ENCODE measurements around the gene TMEM126B. TPM values are rescaled to one million over a fixed set of nuclear protein-coding genes. Genes with fewer than 3 reads are reported as not detected.
"Not testable (repeated sequence)": the region's sequence is repeated elsewhere in the genome, so short reads cannot be mapped to it uniquely, and the experiment has no call there.

The TMEM126B gene
- total and polyA plus RNA-seq, 5 experiments from 2014 or later, result 47.2 to 64.3 (median 51.1) TPM

DNA sequence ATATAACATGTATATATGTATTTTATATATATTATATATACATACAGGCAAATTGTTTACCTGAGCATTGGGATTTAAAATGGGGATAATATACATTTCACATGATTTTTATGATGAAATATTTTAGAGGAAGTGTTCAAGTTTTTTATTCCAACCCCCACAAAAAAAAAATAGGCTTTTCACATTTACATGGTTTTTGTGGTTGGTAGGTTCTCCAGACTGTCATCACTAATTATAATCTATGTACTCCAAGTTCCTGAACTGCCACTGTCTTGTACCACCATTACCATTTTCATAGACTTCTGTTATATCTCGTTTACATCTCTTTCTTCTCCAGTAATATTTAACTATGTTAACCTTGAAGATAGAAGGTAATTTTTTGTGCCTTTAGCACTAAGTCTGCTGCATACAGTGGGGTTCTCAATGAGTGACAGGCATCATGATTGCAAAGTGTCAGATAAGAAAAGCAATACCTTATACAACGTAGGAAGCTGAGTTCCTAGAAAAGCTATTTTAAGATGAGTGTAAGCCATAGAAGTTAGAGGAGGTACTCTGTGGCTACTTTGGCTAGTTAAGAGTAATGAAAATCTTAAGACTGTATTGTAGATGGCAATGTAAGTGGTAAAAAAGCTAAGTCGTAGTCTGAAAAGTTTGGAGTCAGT, 24.5 kb downstream of the TMEM126B start:
- H3K4me1 Mint-ChIP-seq, result peaks cover 13 to 52% (median 40%) of the 10 kb centered on the region in 4 donors
- no peak for DNase-seq
- no peak for ATAC-seq
- peaks cover 0 to 55% (median 3%) of the 10 kb centered on the region in 3 donors for H3K36me3 Mint-ChIP-seq
- no peaks in the 10 kb centered on the region for H3K27me3 Mint-ChIP-seq
- peak overlapping the region in 5 of 10 donors; percentile 1 to 66 (median 28) for H3K27ac Mint-ChIP-seq
- no peaks in the 10 kb centered on the region for H3K9me3 Mint-ChIP-seq
- POLR2A ChIA-PET, result interaction anchor here (2.1 kb wide), 1 partner anchor 11 kb away, joined by 9 read pairs; no protein-coding TSS in a partner anchor
- no peak overlapping the region for H3K4me3 Mint-ChIP-seq

DNA sequence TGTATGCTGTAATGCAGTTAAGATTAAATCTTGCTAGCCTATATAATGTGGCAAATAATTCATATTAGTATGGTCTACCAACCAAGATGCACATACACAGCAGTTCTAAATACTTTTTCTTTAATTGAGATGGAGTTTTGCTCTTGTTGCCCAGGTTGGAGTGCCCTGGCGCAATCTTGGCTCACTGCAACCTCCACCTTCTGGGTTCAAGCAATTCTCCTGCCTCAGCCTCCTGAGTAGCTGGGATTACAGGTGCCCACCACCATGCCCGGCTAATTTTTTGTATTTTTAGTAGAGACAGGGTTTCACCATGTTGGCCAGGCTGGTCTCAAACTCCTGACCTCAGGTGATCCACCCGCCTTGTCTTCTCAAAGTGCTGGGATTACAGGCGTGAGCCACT, 25.9 kb downstream of the TMEM126B start:
- H3K27me3 Mint-ChIP-seq, DNase-seq, ATAC-seq, H3K9me3 Mint-ChIP-seq, H3K4me3 Mint-ChIP-seq, H3K27ac Mint-ChIP-seq: not testable (repeated sequence)
- POLR2A ChIA-PET, result interaction anchor here (2.1 kb wide), 1 partner anchor 10 kb away, joined by 9 read pairs; no protein-coding TSS in a partner anchor
- Mint-ChIP-seq H3K4me1 (peaks cover 13 to 41% (median 38%) of the 10 kb centered on the region in 4 donors), H3K36me3 (peaks cover 0 to 69% (median 3%) of the 10 kb centered on the region in 3 donors)

DNA sequence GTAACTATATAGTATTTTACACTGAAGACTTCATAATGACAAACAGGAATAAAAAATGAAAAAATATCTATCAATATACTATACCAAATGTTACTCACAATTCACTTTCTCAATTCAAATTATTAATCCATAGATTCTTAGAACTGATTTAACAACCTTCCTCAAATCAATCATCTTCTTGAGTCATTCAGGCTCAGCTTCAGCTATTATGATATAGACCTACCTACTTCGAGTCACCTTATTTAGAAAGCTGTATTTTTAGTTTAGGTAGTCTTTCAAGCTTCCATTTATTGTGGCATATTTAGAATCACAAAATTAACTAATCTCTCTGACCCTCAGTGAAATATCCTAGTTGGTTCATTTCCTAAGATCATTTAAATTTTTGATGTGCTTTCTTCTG, 28.4 kb downstream of the TMEM126B start:
- peak overlapping the region in 3 of 10 donors; percentile 12 to 74 (median 62) for H3K27ac Mint-ChIP-seq

DNA sequence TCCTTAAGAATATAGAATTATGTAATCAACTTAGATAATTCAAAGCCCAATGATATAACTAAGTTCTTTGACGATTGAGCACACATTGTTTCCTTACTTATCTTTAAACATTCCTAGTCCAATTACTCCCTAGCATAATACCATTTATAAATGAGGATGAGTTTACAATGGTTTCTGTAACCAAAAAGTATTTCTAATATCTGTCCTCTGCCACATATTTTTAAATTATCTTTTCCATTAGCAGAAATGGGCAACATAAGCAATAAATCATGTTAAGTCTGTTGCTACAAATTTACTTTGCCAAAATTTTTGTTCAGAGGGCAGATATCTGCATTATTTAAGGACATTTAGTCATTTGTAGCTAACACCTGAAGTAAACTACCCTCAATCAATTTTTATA, 29.8 kb downstream of the TMEM126B start:
- H3K27ac Mint-ChIP-seq, result peak overlapping the region in 2 of 10 donors; percentile 37 to 72
- no peak overlapping the region for H3K4me3 Mint-ChIP-seq
- peaks cover 0 to 77% (median 8%) of the 10 kb centered on the region in 3 donors for H3K36me3 Mint-ChIP-seq
- peaks cover 13 to 57% (median 47%) of the 10 kb centered on the region in 4 donors for H3K4me1 Mint-ChIP-seq
- no peak for ATAC-seq
- no peaks in the 10 kb centered on the region for H3K27me3 Mint-ChIP-seq
- no peak for DNase-seq
- POLR2A ChIA-PET, result interaction anchor here (1.6 kb wide), 1 partner anchor 10 kb away, joined by 8 read pairs; the partner anchor contains the start of gene TMEM126A
- no peaks in the 10 kb centered on the region for H3K9me3 Mint-ChIP-seq

More for the DNA sequence above, 28.4 kb downstream of the TMEM126B start:
- Mint-ChIP-seq H3K4me1 (peaks cover 14 to 54% (median 47%) of the 10 kb centered on the region in 4 donors), H3K36me3 (peaks cover 0 to 79% (median 8%) of the 10 kb centered on the region in 3 donors), H3K27me3 (no peaks in the 10 kb centered on the region), H3K9me3 (no peaks in the 10 kb centered on the region), H3K4me3 (no peak overlapping the region)
- DNase-seq (no peak), ATAC-seq (no peak)
- POLR2A ChIA-PET, result no interaction called here

DNA sequence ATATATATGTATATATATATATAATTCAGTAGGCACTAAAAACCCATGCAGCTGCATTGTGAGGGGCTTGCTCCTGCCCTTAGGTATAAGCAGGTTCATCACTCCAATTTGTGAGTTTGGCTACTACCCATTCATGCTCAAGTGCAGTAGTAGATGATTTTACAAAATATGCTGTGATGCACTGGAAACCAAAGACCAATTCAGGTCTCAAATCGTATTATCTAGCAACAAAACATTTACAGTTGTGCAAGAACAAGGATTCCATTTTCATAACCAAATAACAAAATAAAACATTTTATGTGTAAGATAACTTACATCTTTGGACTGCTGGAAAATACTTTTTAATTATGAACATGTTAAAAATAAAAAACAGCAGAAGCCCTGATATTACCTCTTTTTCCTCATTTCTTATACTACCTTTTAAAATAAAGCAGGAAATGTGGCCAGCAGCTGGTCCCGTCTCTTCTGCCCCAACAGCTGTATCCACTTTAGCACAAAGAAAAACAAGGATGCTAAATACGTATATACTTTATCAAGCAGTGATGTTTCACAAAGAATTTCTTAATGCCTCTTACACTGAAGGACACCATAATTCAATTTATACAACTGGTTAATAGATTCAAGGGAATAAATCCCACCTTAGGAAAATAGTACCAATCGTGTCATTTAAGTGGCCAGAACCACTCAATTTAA, 33.7 kb downstream of the TMEM126B start:
- no peaks in the 10 kb centered on the region for H3K9me3 Mint-ChIP-seq
- POLR2A ChIA-PET, result interaction anchor here (1.5 kb wide), 1 partner anchor 14 kb away, joined by 3 read pairs; the partner anchor contains the start of gene TMEM126A
- peak overlapping the region in 8 of 10 donors; percentile 49 to 79 (median 68) for H3K27ac Mint-ChIP-seq
- ATAC-seq, result no peak
- no peaks in the 10 kb centered on the region for H3K27me3 Mint-ChIP-seq
- H3K36me3 Mint-ChIP-seq, result peaks cover 0 to 55% (median 6%) of the 10 kb centered on the region in 3 donors
- peak overlapping the region; percentile 55 to 100 (median 72) for H3K4me3 Mint-ChIP-seq
- DNase-seq, result no peak
- peaks cover 20 to 69% (median 53%) of the 10 kb centered on the region in 4 donors for H3K4me1 Mint-ChIP-seq

DNA sequence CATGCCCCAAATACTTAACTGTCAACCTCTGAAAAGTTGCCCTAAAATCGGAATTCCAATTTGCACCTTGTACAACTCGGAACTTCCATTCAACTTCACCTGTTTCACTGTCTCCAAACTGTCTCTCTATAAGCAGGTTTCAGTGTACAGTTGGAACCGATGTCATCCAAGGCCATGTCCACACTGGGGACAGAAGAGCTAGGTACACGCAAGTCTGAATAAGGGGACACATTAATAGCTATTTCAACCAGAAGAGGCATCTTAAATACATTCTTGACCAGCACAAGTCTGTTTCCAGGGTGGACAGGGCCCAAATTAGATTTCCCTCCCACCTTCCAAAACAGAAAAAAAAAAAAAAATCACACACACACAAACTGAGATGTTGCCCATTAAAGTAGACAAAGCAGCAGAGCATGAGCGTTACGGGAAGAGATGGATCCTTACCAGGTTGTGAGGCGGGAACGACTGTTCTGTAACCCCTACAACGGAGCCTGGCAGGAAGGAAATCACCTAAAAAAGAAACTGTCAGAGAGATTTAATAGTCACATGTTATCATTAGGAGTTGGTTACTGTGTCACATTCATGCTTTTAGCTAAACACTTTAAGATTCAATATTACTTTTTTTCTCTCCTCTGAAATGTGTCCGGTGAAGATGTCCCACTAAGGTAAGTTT, 34.8 kb downstream of the TMEM126B start:
- Mint-ChIP-seq H3K36me3 (peaks cover 0 to 44% (median 5%) of the 10 kb centered on the region in 3 donors), H3K27me3 (no peaks in the 10 kb centered on the region), H3K4me3 (peak overlapping the region; percentile 97 to 100 (median 100)), H3K4me1 (peaks cover 20 to 66% (median 52%) of the 10 kb centered on the region in 4 donors), H3K27ac (peak overlapping the region; percentile 99 to 100 (median 100)), H3K9me3 (no peaks in the 10 kb centered on the region)
- ATAC-seq (peak in 1 of 2 donors; percentile 9), DNase-seq (no peak)
- POLR2A ChIA-PET, result interaction anchor here (0.7 to 2.9 kb wide), 12 partner anchors 9 to 165 kb away, joined by 3 to 98 read pairs (median 4); partner anchors contain the start of genes DLG2, SYTL2, TMEM126A and TMEM126B

DNA sequence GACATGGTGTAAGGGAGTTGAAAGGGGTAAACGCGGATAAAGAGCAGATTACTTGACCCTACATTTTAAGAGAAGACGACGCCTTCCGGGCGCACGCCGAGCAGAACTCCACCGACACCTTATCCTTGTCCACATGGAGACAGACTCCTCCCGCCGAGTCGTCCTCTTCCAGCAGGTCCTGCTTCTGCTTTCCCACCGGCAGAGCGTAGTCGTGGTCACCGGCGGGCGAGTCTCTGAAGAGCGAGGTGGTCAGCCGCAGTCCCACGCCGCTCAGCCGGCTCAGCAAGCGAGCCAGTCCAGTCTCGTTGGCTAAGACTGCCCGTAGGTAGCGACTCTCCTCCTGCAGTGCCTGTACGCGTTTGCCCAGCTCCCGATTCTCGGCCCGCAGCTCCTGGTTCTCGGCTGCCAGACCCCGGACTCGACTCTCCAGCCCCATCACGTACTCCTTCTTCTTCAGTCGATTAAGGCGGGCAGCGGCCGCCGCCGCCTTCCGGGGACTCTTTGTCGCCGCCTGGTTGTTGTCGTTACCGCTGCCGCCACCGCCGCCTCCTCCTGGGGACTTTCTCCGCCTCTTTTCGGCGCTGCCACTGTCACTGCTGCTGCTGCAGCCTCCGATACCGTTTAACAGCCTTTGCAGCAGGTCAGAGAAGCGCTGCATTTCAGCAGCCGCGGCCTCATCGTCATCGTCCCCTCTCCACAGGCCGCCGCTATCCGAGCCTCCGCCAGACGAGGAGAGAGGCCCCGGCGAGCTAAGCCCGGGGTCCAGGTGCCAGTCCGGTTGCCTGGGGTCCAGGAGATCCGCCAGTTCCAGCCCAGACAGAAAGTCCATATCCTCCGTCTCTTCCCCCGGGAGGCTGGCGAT, 35.6 kb downstream of the TMEM126B start:
- peak; percentile 82 to 93 (median 89) for DNase-seq
- ATAC-seq, result peak; percentile 86 to 87
- Mint-ChIP-seq H3K36me3 (peaks cover 0 to 36% (median 5%) of the 10 kb centered on the region in 3 donors), H3K4me3 (peak overlapping the region; percentile 97 to 100 (median 100)), H3K27ac (peak overlapping the region; percentile 99 to 100 (median 100)), H3K9me3 (no peaks in the 10 kb centered on the region), H3K4me1 (peaks cover 20 to 59% (median 50%) of the 10 kb centered on the region in 4 donors), H3K27me3 (no peaks in the 10 kb centered on the region)
- POLR2A ChIA-PET, result interaction anchor here (0.5 to 2.9 kb wide), 20 partner anchors 10 to 581 kb away, joined by 3 to 98 read pairs (median 4); partner anchors contain the start of genes CCDC83, DLG2, EED and SYTL2

DNA sequence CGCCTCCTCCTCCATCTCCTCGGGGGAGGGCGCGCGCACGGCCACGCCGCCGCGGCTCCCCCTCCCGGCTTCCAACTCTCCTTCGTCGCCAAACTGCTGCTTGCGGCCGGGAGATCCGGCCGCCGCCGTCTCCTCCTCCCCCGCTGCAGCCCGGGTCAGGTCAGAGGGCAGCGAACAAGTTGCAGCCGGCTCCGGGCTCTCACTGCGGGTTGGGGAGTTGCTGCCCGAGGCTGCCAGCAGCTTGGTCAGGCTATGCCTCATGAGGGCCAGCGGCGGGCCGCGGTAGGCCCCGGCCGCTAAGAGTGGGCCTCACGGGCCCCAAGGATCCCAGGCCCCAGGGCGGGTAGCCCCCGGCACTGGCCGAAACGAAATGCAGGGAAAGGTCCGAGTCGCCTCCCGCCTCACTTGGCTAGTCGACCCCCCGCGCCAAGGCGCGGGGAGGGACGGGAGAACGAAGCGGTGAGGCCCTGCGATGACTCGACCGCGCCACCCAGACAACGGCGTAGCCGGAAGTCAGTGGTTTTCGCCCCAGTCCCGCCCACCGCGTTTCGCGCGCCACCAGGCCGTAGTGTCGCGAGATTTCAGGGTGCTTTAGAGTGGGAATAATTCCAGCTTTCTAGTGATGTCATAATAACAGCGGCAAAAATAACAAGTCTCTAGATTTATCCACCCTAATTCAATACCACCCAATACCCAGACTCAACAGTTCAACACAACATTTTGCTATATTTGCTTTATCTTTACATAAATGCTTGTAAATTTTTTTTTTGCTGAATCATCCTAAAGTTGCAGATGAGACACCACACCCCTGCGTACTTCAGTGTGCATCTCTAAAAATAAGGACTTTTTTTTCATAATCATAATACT, 36.5 kb downstream of the TMEM126B start, which contains the start of gene CREBZF:
TSS of gene CREBZF (minus strand) at position 515 of the 867 bp plus-strand sequence. CDS start at position 261, 254 bp downstream.
- POLR2A ChIA-PET, result interaction anchor here (0.5 to 2.9 kb wide), 21 partner anchors 11 to 580 kb away, joined by 3 to 98 read pairs (median 5); partner anchors contain the start of genes CCDC83, DLG2, EED and TMEM126A
- DNase-seq, result peak; percentile 80 to 95 (median 91)

DNA sequence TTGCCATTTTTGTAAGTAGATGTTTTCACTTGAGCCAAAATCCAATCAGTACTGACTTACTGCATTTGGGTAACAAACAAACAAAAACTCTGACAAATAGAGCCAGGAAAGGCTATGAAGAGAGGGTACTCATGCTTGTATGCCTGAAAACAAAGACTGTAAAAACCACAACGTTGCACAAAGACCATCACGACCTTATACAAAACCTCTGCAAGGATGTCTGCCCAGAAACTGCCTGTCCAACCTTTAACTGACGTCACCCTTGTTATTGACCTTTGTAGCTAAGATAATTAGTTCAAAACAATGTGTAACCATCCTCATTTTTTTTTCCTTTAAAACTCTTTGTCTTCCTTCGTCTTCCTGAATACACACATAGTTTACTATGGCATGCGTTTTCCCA, 37.3 kb downstream of the TMEM126B start:
- Mint-ChIP-seq H3K36me3 (peaks cover 0 to 20% (median 2%) of the 10 kb centered on the region in 3 donors), H3K4me1 (peaks cover 13 to 42% (median 35%) of the 10 kb centered on the region in 4 donors), H3K9me3 (no peaks in the 10 kb centered on the region), H3K4me3 (peak overlapping the region in 8 of 10 donors; percentile 39 to 100 (median 100)), H3K27me3 (no peaks in the 10 kb centered on the region), H3K27ac (peak overlapping the region; percentile 30 to 100 (median 99))
- POLR2A ChIA-PET, result no interaction called here
- no peak for DNase-seq
- no peak for ATAC-seq

More for the DNA sequence above, 36.5 kb downstream of the TMEM126B start, which contains the start of gene CREBZF:
- H3K27me3 Mint-ChIP-seq, result no peaks in the 10 kb centered on the region
- H3K4me3 Mint-ChIP-seq, result peak within 1 kb of the TSS; percentile 97 to 100 (median 100)
- no peaks in the 10 kb centered on the region for H3K9me3 Mint-ChIP-seq
- peak; percentile 68 to 70 for ATAC-seq
- H3K27ac Mint-ChIP-seq, result peak within 1 kb of the TSS; percentile 99 to 100 (median 100)
- H3K36me3 Mint-ChIP-seq, result peaks cover 0 to 29% (median 5%) of the 10 kb centered on the region in 3 donors
- H3K4me1 Mint-ChIP-seq, result peaks cover 20 to 50% (median 44%) of the 10 kb centered on the region in 4 donors

DNA sequence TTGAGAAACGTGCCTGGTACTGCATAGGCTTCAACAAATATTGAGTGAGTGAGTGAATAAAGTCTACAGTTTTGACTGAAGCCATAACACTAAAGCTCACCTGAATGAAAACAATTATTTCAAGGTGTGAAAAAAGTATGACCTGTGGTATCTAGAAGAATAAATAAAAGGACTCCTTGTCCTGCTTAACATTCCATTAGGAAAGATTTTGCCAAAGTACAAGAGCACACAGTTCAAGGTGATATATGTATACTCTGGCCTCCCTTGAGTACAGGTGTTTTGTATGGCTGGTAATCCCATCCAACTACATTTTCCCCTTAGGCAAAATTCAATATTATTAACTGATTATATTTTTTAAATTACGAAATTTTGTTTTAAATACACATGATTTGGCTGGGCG, 38.3 kb downstream of the TMEM126B start:
- Mint-ChIP-seq H3K27me3 (no peaks in the 10 kb centered on the region), H3K4me3 (no peak overlapping the region), H3K9me3 (no peaks in the 10 kb centered on the region), H3K27ac (peak overlapping the region in 2 of 10 donors; percentile 2 to 14), H3K4me1 (peaks cover 12 to 32% (median 26%) of the 10 kb centered on the region in 4 donors), H3K36me3 (peaks cover 0 to 11% (median 0%) of the 10 kb centered on the region in 3 donors)
- DNase-seq (no peak), ATAC-seq (no peak)
- POLR2A ChIA-PET, result no interaction called here

Measured in naive thymus-derived CD8-positive, alpha-beta T cell (primary cell).